ENCODE results near the gene ZNF423.

Gene ZNF423

DNA sequence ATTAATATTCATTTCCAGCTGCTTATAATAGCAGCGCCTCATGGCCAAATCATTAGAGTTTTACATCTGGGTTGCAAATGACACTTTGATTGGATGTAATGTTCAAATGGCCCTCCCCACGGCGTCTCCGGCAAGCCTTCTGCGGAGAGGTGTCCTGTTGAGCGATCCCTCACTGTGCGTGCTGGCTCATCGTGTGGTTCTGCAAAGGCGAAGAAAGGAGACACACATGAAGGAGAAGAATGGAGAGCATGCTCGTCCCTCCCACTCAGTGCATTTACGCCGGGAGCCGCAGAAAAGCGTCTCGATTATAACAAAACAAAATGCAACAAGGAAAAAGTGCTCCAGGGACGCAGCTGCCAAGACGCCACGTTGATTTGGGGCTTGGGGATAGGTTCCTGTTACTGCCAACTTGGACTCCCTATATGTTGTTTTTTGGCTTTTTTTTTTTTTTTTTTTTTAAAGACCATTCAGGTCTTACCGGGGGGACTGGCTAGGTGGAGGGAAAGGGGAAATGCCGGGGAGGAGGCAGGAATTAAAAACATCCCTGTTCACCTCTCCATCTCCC, 364.7 kb downstream of the ZNF423 start:
- TF ChIP-seq POU2F2 (IDR thresholded peaks at IDR 0.05; ENCODE audit: low read depth, low read length) = no peak
- no peak for TF ChIP-seq PAX5 (IDR thresholded peaks at IDR 0.05; ENCODE audit: insufficient read depth, low read length, severe bottlenecking)
- TF ChIP-seq POLR2A (IDR thresholded peaks at IDR 0.05; ENCODE audit: low read depth, low read length) = no peak
- TF ChIP-seq SPI1 (IDR thresholded peaks at IDR 0.05; ENCODE audit: low read depth, low read length) = no peak
- no peak for TF ChIP-seq POLR2AphosphoS5 (IDR thresholded peaks at IDR 0.05; ENCODE audit: low read depth, low read length)
- no peak for TF ChIP-seq TAF1 (IDR thresholded peaks at IDR 0.05; ENCODE audit: low read depth, low read length)
- FAIRE-seq (no peak), DNase-seq (ENCODE audit: insufficient read length, low spot score) (no peak)

DNA sequence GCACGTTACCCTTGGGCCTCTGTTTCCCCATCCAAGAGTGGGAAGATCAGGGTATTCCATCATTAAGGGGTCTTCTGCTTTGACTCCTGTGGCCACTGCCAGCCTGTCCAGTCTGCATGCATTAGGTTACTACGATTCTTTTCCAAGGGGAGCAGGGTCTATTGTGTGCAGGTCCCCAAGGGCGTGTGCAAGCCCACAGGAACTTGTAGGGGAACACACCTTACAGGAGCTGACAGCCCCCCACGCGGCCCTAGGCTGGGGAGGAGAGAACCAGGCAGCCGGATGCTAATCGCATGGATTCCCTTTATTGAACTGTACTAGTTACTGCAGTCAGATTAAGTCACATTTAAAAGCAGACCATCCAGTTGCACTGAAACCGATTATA, 365.6 kb downstream of the ZNF423 start:
- DNase-seq (ENCODE audit: insufficient read length, low spot score) = no peak
- FAIRE-seq = no peak
- no peak for TF ChIP-seq SPI1 (IDR thresholded peaks at IDR 0.05; ENCODE audit: low read depth, low read length)
- no peak for TF ChIP-seq POLR2A (IDR thresholded peaks at IDR 0.05; ENCODE audit: low read depth, low read length)
- TF ChIP-seq TAF1 (IDR thresholded peaks at IDR 0.05; ENCODE audit: low read depth, low read length) = no peak
- TF ChIP-seq POU2F2 (IDR thresholded peaks at IDR 0.05; ENCODE audit: low read depth, low read length) = no peak
- TF ChIP-seq POLR2AphosphoS5 (IDR thresholded peaks at IDR 0.05; ENCODE audit: low read depth, low read length) = no peak
- no peak for TF ChIP-seq PAX5 (IDR thresholded peaks at IDR 0.05; ENCODE audit: insufficient read depth, low read length, severe bottlenecking)

DNA sequence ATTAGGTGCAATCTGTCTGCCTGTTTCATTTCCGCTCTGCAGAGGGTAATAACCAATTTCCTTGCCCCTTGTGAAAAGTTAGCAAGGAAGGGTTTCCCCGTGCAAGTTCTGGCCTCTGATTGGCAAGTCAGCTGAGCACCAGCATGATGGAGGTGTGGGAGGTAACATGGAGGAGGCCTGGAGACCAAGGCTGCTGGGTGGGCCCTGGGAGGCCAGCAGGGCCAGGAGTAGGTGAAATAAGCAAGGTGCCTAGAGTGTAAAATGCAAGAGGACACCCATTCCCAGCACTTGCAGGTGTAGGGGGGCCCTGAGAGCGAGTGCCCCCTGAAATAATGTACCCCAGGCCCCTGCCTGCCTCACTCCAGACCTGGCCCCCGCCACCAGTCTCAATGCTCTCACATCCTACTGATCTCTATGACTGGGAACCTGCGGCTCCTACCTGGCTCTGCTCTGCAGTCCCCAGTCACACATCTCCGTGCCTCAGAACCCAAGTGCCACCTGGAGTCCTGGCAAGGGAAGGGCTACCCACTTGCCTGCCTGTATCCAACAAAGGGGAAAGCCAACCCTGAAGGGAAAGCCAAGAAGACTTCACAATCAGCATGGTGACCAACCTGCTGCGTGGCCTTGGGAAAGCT, 366.1 kb downstream of the ZNF423 start:
- DNase-seq (ENCODE audit: insufficient read length, low spot score) = no peak
- TF ChIP-seq SPI1 (IDR thresholded peaks at IDR 0.05; ENCODE audit: low read depth, low read length) (no peak), TAF1 (IDR thresholded peaks at IDR 0.05; ENCODE audit: low read depth, low read length) (no peak), PAX5 (IDR thresholded peaks at IDR 0.05; ENCODE audit: insufficient read depth, low read length, severe bottlenecking) (no peak), POLR2A (IDR thresholded peaks at IDR 0.05; ENCODE audit: low read depth, low read length) (no peak), POLR2AphosphoS5 (IDR thresholded peaks at IDR 0.05; ENCODE audit: low read depth, low read length) (no peak), POU2F2 (IDR thresholded peaks at IDR 0.05; ENCODE audit: low read depth, low read length) (no peak)
- no peak for FAIRE-seq

DNA sequence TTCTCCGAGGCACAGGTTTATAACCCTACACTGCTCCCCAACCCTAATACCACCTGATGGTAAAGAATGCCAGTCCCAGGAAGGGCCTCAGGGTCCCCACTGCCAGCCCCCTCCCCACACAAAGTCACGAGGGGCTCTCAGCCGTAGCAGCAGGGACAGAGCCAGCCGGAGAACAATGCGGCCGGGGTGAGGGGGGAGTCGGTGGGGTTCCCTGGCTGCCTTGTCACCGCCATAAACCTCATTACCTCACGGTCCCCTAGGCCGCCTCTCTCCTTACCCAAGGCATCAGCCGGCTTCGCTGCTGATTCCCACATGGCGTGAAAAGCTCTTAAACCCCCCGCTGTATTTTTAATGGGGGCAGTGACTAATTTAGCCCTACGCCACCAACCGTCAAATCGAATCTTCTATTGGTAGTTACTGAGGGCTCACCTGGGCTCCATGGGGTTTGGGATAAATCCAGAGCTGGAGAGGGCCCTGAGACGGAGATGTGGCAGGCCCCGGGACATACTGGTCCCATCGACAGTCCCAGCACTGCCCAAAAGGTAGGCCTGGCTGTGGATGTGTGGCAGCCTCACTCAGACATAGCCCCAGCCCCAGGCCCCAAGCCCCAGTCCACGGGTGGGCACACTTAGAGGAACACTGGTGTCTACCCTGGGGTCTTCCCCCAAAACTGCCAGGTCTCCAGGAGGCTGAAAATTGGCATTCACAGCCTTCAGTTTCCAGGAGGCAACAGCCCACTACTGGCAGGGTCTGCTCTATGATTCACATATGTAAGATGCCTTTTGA, 367.0 kb downstream of the ZNF423 start:
- TF ChIP-seq PAX5 (IDR thresholded peaks at IDR 0.05; ENCODE audit: insufficient read depth, low read length, severe bottlenecking) = no peak
- no peak for TF ChIP-seq POU2F2 (IDR thresholded peaks at IDR 0.05; ENCODE audit: low read depth, low read length)
- no peak for TF ChIP-seq POLR2A (IDR thresholded peaks at IDR 0.05; ENCODE audit: low read depth, low read length)
- TF ChIP-seq POLR2AphosphoS5 (IDR thresholded peaks at IDR 0.05; ENCODE audit: low read depth, low read length) = no peak
- no peak for TF ChIP-seq SPI1 (IDR thresholded peaks at IDR 0.05; ENCODE audit: low read depth, low read length)
- no peak for TF ChIP-seq TAF1 (IDR thresholded peaks at IDR 0.05; ENCODE audit: low read depth, low read length)
- DNase-seq (ENCODE audit: insufficient read length, low spot score) = no peak
- FAIRE-seq = no peak

DNA sequence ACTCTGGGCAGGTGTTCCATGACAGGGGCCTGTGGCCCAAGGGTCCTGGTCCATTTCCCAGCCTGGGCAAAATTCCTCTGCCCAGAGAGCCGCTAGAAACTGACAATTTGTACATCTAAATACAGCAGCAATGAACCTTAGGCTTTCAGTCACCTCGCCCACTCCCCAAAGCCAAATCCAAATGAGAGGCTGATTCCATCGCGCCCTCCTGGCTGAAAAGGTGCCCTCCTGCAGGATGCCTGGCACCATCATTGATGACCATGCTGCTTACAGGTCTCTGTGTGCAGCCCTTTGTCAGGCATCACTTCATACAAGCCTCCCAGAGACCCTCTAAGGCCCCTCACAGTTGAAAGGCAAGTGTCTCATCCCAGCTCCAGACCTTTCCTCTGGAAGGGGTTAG, 367.6 kb downstream of the ZNF423 start:
- FAIRE-seq (no peak), DNase-seq (ENCODE audit: insufficient read length, low spot score) (no peak)
- TF ChIP-seq SPI1 (IDR thresholded peaks at IDR 0.05; ENCODE audit: low read depth, low read length) = no peak
- TF ChIP-seq POLR2A (IDR thresholded peaks at IDR 0.05; ENCODE audit: low read depth, low read length) = no peak
- TF ChIP-seq POU2F2 (IDR thresholded peaks at IDR 0.05; ENCODE audit: low read depth, low read length) = no peak
- no peak for TF ChIP-seq POLR2AphosphoS5 (IDR thresholded peaks at IDR 0.05; ENCODE audit: low read depth, low read length)
- no peak for TF ChIP-seq PAX5 (IDR thresholded peaks at IDR 0.05; ENCODE audit: insufficient read depth, low read length, severe bottlenecking)
- TF ChIP-seq TAF1 (IDR thresholded peaks at IDR 0.05; ENCODE audit: low read depth, low read length) = no peak

DNA sequence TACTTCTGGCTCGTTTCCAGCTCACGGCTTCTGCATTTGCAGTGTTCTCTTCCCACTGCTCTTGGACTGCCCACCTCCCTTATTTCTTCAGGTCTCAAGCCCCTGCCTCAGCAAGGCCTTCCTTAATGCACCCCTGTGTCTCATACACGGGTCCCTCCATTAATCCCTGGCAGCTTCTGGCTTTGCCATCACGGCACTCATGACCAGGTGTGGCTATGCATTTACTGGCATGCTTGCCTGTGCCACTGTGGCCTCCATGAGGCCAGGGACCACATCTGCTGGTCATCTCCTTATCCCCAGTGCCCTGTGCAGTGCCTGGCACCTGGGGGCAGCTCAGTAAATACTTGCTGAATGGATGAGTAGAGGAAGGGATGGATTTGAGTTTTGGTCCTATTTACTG, 368.2 kb downstream of the ZNF423 start:
- DNase-seq (ENCODE audit: insufficient read length, low spot score) = no peak
- no peak for FAIRE-seq
- TF ChIP-seq PAX5 (IDR thresholded peaks at IDR 0.05; ENCODE audit: insufficient read depth, low read length, severe bottlenecking) (no peak), SPI1 (IDR thresholded peaks at IDR 0.05; ENCODE audit: low read depth, low read length) (no peak)

DNA sequence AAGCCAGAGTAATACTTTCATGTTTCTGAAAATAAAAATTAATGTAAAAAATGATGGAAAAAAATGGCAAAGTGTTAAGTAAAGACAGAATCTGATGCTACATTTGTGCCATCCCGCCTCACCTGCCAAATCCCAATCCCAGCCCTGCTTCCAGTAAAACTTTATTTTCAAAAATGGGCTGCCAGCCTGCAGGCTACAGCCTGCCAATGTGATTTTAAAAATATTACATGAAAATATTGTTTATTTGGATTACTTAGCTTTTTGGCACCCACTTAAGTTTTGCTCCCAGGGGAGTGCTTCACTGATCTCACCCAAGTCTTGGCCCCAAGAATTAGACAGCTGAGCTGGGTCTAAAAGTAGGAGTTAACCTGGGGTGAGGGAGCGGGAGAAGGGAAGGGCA, 369.5 kb downstream of the ZNF423 start:
- DNase-seq (ENCODE audit: insufficient read length, low spot score) (no peak), FAIRE-seq (no peak)
- TF ChIP-seq POLR2AphosphoS5 (IDR thresholded peaks at IDR 0.05; ENCODE audit: low read depth, low read length) = no peak

DNA sequence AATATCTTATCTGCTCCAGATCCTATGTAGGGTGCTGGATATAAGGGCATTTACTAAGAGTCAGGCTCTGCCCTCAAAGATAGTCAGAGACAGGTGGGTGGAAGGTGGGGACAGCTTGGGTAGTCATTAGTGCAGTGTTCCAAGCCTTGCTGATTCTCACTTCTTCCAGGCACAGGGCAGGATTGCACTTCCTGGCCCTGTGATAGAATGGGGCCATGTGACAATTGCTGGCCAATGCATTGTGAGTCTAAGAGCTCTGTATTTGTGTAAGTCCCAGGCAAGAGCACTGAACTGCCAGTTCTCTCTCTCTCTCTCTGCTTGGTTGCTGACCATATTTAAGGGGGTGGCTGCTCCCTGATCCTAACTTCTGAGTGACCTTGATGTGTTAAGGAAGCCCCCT, 370.2 kb downstream of the ZNF423 start:
- FAIRE-seq (no peak), DNase-seq (ENCODE audit: insufficient read length, low spot score) (no peak)
- no peak for TF ChIP-seq POU2F2 (IDR thresholded peaks at IDR 0.05; ENCODE audit: low read depth, low read length)
- no peak for TF ChIP-seq POLR2AphosphoS5 (IDR thresholded peaks at IDR 0.05; ENCODE audit: low read depth, low read length)
- no peak for TF ChIP-seq TAF1 (IDR thresholded peaks at IDR 0.05; ENCODE audit: low read depth, low read length)
- TF ChIP-seq SPI1 (IDR thresholded peaks at IDR 0.05; ENCODE audit: low read depth, low read length) = no peak
- no peak for TF ChIP-seq PAX5 (IDR thresholded peaks at IDR 0.05; ENCODE audit: insufficient read depth, low read length, severe bottlenecking)
- no peak for TF ChIP-seq POLR2A (IDR thresholded peaks at IDR 0.05; ENCODE audit: low read depth, low read length)

DNA sequence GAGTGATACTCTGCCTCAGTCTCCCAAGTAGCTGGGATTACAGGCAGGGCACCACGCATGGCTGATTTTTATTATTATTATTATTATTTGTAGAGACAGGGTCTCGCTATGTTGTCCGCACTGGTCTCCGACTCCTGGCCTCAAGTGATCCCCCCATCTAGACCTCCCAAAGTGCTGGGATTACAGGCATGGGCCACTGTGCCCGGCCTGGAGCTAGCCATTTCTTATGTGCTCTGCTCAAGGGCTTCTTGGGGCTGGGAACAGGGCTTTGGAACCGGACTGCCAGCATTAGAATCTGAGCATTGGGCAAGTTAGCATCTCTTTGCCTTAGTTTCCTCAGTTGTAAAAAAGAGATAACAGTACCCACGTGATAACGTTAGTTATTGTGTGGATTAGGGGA, 371.0 kb downstream of the ZNF423 start:
- no peak for TF ChIP-seq POU2F2 (IDR thresholded peaks at IDR 0.05; ENCODE audit: low read depth, low read length)
- no peak for TF ChIP-seq POLR2AphosphoS5 (IDR thresholded peaks at IDR 0.05; ENCODE audit: low read depth, low read length)
- TF ChIP-seq TAF1 (IDR thresholded peaks at IDR 0.05; ENCODE audit: low read depth, low read length) = no peak
- no peak for TF ChIP-seq PAX5 (IDR thresholded peaks at IDR 0.05; ENCODE audit: insufficient read depth, low read length, severe bottlenecking)
- no peak for TF ChIP-seq POLR2A (IDR thresholded peaks at IDR 0.05; ENCODE audit: low read depth, low read length)
- no peak for TF ChIP-seq SPI1 (IDR thresholded peaks at IDR 0.05; ENCODE audit: low read depth, low read length)
- FAIRE-seq (no peak), DNase-seq (ENCODE audit: insufficient read length, low spot score) (no peak)

Data from GM12891 (cell line).